HCT116 (cell line): ENCODE measurements around the gene SET. TPM values are rescaled to one million over a fixed set of nuclear protein-coding genes. Genes with fewer than 3 reads are reported as not detected.
A peak's percentile ranks its signal among the peaks of the same experiment; 100 is the strongest.

Source experiments
- ATAC-seq: fragments of 200-7000 bp; cut with Tn5 transposase; 2 replicates; pipeline ENCODE4 v1.9.1; 2020; ENCODE audit warnings: mild to moderate bottlenecking, moderate library complexity
- BruUV-seq: library from RNA; stranded (reverse); fragments of 400-500 nt; replicated peaks from 2 replicates; lab custom pipeline; 2021; lab: Mats Ljungman, UMichigan
- CTCF ChIA-PET: fragments of 300-600 bp; sonication (Branson Sonifier 250); formaldehyde crosslinking; loops from one replicate; lab custom pipeline; 2021; ENCODE audit warnings: antibody characterized with exemption; lab: Charles Lee
- POLR2A ChIA-PET: fragments of 300-600, 350-600 bp; sonication (Branson Sonifier 250); formaldehyde crosslinking; loops from one replicate; lab custom pipeline; 2021; ENCODE audit warnings: antibody characterized with exemption; lab: Charles Lee
- RAD21 ChIA-PET, 2 experiments: fragments of 300-600 bp; sonication (Branson Sonifier 250); formaldehyde crosslinking; loops; one replicate each; lab custom pipeline; 2023; ENCODE audit warnings: low total read pairs in 2 of 2; ENCODE audit not compliant: uncharacterized antibody in 2 of 2, unreplicated experiment in 2 of 2, low non-redundant PET in 1 of 2; lab: Charles Lee
- DNase-seq: peaks from one replicate; pipeline ENCODE4 v3.0.0-alpha.2; 2010; ENCODE audit warnings: low read depth, low spot score
- H2AFZ ChIP-seq: fragments of 200-600 bp; shearing (Covaris generic), sonication (generic); 2 replicates; pipeline ENCODE4 v1.6.1; 2017; ENCODE audit warnings: low read depth, mixed run types, mixed read lengths, antibody characterized with exemption, low read length; ENCODE audit not compliant: poor library complexity, severe bottlenecking
- H3K27ac ChIP-seq: 2 replicates; pipeline ENCODE4 v1.5.1; 2012; ENCODE audit warnings: low read depth, low read length
- H3K27me3 ChIP-seq: fragments of 200-600 bp; sonication (generic); 2 replicates; pipeline ENCODE4 v1.6.1; 2016; ENCODE audit warnings: mixed run types, low read length, mixed read lengths; ENCODE audit not compliant: insufficient read depth
- H3K36me3 ChIP-seq, 2 experiments: fragments of 200-500 bp in 1 of 2; fragments of 200-600 bp in 1 of 2; sonication (Bioruptor generic) in 1 of 2; sonication (generic) in 1 of 2; 2 replicates each; pipeline versions ENCODE4 v1.5.1 to v1.6.1; 2014 to 2016; ENCODE audit warnings: low read length in 2 of 2, inconsistent platforms in 1 of 2, mixed read lengths in 1 of 2, mixed run types in 1 of 2; ENCODE audit not compliant: insufficient read depth in 2 of 2, control insufficient read depth in 1 of 2
- H3K4me1 ChIP-seq, 2 experiments: fragments of 200-600 bp in 1 of 2; sonication (generic) in 1 of 2; 2 replicates each; pipeline versions ENCODE4 v1.5.1 to v1.6.1; 2012 to 2017; ENCODE audit warnings: low read length in 2 of 2, inconsistent platforms in 1 of 2, mild to moderate bottlenecking in 1 of 2, mixed read lengths in 1 of 2, mixed run types in 1 of 2, moderate library complexity in 1 of 2; ENCODE audit not compliant: insufficient read depth in 2 of 2, control insufficient read depth in 1 of 2
- H3K4me2 ChIP-seq: fragments of 200-600 bp; sonication (generic); 2 replicates; pipeline ENCODE4 v1.6.1; 2017; ENCODE audit warnings: mixed run types, low read length, mixed read lengths
- H3K4me3 ChIP-seq, 2 experiments: fragments of 200-600 bp in 1 of 2; sonication (generic) in 1 of 2; replicated peaks in 1 of 2; 2 replicates each; pipeline ENCODE4 v1.5.1; 2011 to 2016; ENCODE audit warnings: low read length in 2 of 2, control low read depth in 1 of 2, low read depth in 1 of 2, mild to moderate bottlenecking in 1 of 2, mixed read lengths in 1 of 2, mixed run types in 1 of 2
- H3K79me2 ChIP-seq: fragments of 200-600 bp; sonication (generic); 2 replicates; pipeline ENCODE4 v1.6.1; 2017; ENCODE audit warnings: mild to moderate bottlenecking, mixed run types, low read length, moderate library complexity, mixed read lengths; ENCODE audit not compliant: insufficient read depth
- H3K9ac ChIP-seq: fragments of 200-600 bp; sonication (generic); 2 replicates; pipeline ENCODE4 v1.6.1; 2016; ENCODE audit warnings: low read length, mixed read lengths
- H3K9me2 ChIP-seq: fragments of 200-600 bp; sonication (generic), shearing (Covaris generic); 2 replicates; pipeline ENCODE4 v1.6.1; 2017; ENCODE audit warnings: mixed run types, mild to moderate bottlenecking, moderate library complexity; ENCODE audit not compliant: insufficient read depth
- H3K9me3 ChIP-seq, 2 experiments: fragments of 200-500 bp in 1 of 2; fragments of 200-600 bp in 1 of 2; sonication (Bioruptor generic) in 1 of 2; sonication (generic) in 1 of 2; 2 replicates each; pipeline ENCODE4 v1.6.1; 2014 to 2017; ENCODE audit warnings: low read length in 2 of 2, mixed read lengths in 2 of 2, inconsistent platforms in 1 of 2, low read depth in 1 of 2, mild to moderate bottlenecking in 1 of 2, mixed run types in 1 of 2, moderate library complexity in 1 of 2; ENCODE audit not compliant: control insufficient read depth in 1 of 2, insufficient read depth in 1 of 2
- H4K20me1 ChIP-seq: fragments of 200-600 bp; sonication (generic), shearing (Covaris generic); 2 replicates; pipeline ENCODE4 v1.6.1; 2017; ENCODE audit warnings: mixed run types, mild to moderate bottlenecking, moderate library complexity; ENCODE audit not compliant: insufficient read depth
- CBX3 ChIP-seq: IDR thresholded peaks from 2 replicates; pipeline ENCODE4 v1.6.1; 2012; ENCODE audit warnings: low read depth
- EGR1 ChIP-seq: IDR thresholded peaks from 2 replicates; pipeline ENCODE4 v1.6.1; 2012; ENCODE audit warnings: low read depth
- ELF1 ChIP-seq: IDR thresholded peaks from 2 replicates; pipeline ENCODE4 v1.6.1; 2012; ENCODE audit warnings: low read depth, borderline replicate concordance
- EZH2phosphoT487 ChIP-seq: fragments of 200-600 bp; IDR thresholded peaks from 2 replicates; pipeline ENCODE4 v1.6.1; 2018; ENCODE audit warnings: antibody characterized with exemption, borderline replicate concordance
- FOSL1 ChIP-seq: IDR thresholded peaks from 2 replicates; pipeline ENCODE4 v1.6.1; 2012; ENCODE audit warnings: low read depth
- JUND ChIP-seq: IDR thresholded peaks from 2 replicates; pipeline ENCODE4 v1.6.1; 2012
- POLR2A ChIP-seq: IDR thresholded peaks from 2 replicates; pipeline ENCODE4 v1.7.0; 2011; ENCODE audit warnings: borderline replicate concordance; ENCODE audit not compliant: insufficient read depth, insufficient read length; ENCODE audit errors: extremely low read depth
- POLR2AphosphoS5 ChIP-seq: IDR thresholded peaks from 2 replicates; pipeline ENCODE4 v1.6.1; 2011; ENCODE audit warnings: mild to moderate bottlenecking, low read depth, low read length, moderate library complexity
- RAD21 ChIP-seq: IDR thresholded peaks from 2 replicates; pipeline ENCODE4 v1.6.1; 2012; ENCODE audit warnings: low read depth, mild to moderate bottlenecking
- REST ChIP-seq: IDR thresholded peaks from 2 replicates; pipeline ENCODE4 v1.6.1; 2012; ENCODE audit warnings: low read depth
- SIN3A ChIP-seq: IDR thresholded peaks from 2 replicates; pipeline ENCODE4 v1.6.1; 2012; ENCODE audit warnings: low read depth
- SP1 ChIP-seq: IDR thresholded peaks from 2 replicates; pipeline ENCODE4 v1.6.1; 2012; ENCODE audit warnings: low read depth
- SRF ChIP-seq: IDR thresholded peaks from 2 replicates; pipeline ENCODE4 v1.6.1; 2012; ENCODE audit warnings: low read depth
- YY1 ChIP-seq: IDR thresholded peaks from 2 replicates; pipeline ENCODE4 v1.6.1; 2011; ENCODE audit warnings: low read length, low read depth, moderate library complexity, mild to moderate bottlenecking; ENCODE audit not compliant: insufficient replicate concordance; ENCODE audit errors: extremely low read depth
- ZFX ChIP-seq: fragments of 450-650 bp; IDR thresholded peaks from 2 replicates; pipeline ENCODE4 v1.6.1; 2017
- intact Hi-C: fragments of 100-400 bp; cut with micrococcal nuclease; formaldehyde crosslinking; loops from 2 replicates; pipeline ENCODE4 v1.10.0; 2022
- total RNA-seq: library from RNA; stranded (reverse); gene quantifications from one replicate; pipeline ENCODE4 v1.2.1, GENCODE V29; 2021; ENCODE audit not compliant: unreplicated experiment
- TF ChIP-seq, protein P1 (sequence below): IDR thresholded peaks from 2 replicates; pipeline ENCODE4 v1.6.1; 2012
- TF ChIP-seq, protein P2 (sequence below): IDR thresholded peaks from 2 replicates; pipeline ENCODE4 v1.6.1; 2011; ENCODE audit warnings: mild to moderate bottlenecking, low read length, moderate library complexity; ENCODE audit not compliant: insufficient replicate concordance; ENCODE audit errors: extremely low read depth

The SET gene
- total RNA-seq, 1 experiment from 2014 or later: 595 TPM

DNA sequence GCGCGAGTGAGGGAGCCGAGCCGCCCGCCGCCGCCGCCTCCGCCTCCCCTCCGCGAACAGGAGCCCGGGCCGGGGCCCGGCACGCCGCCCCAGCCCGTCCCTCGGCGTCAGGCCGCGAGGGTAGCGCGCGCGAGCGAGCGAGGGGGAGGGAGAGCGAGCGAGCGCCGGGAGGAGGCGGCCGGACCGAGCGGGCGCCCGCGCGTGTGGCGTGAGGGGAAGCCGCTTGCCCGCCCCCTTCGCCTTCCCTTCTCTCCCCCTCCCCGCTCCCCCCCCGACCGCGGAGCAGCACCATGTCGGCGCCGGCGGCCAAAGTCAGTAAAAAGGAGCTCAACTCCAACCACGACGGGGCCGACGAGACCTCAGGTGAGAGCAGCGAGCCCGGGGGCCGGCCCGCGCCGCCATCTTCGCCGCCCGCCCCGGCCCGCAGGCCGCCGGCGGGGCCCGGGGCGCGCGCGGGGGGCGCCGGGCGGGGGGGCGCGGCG, 312 bp downstream of the SET start:
- no TSS peak for BruUV-seq
- CTCF ChIA-PET: interaction anchor here (0.6 to 0.8 kb wide), 3 partner anchors 16 to 54 kb away, joined by 3 to 4 read pairs (median 3); no protein-coding TSS in a partner anchor
- no peaks in the 10 kb centered on the region for H3K27me3 ChIP-seq
- H3K4me1 ChIP-seq: peaks cover 25 to 49% of the 10 kb centered on the region in 2 experiments
- peak overlapping the region; percentile 39 for H3K4me2 ChIP-seq
- RAD21 ChIA-PET: interaction anchor here in 1 of 2 experiments (0.6 kb wide), 1 partner anchor 44 kb away, joined by 3 read pairs; no protein-coding TSS in a partner anchor
- intact Hi-C loops: no loop called here
- no peak overlapping the region for H2AFZ ChIP-seq
- peak overlapping the region; percentile 81 for H3K9ac ChIP-seq
- H3K9me2 ChIP-seq: no peaks in the 10 kb centered on the region
- peaks cover 72% of the 10 kb centered on the region for H3K79me2 ChIP-seq
- DNase-seq (no peak), ATAC-seq (peak; percentile 33)
- POLR2A ChIA-PET: interaction anchor here (0.6 to 1.3 kb wide), 2 partner anchors 8 to 746 kb away, joined by 3 to 5 read pairs; no protein-coding TSS in a partner anchor
- peak overlapping the region; percentile 60 to 90 for H3K4me3 ChIP-seq
- peaks cover 36 to 40% of the 10 kb centered on the region in 2 experiments for H3K36me3 ChIP-seq
- H4K20me1 ChIP-seq: peaks cover 35% of the 10 kb centered on the region; the same call in 1 of the 2 replicates
- TF ChIP-seq ELF1 (no peak), POLR2AphosphoS5 (no peak), REST (no peak), CBX3 (no peak), EZH2phosphoT487 (no peak), YY1 (no peak), POLR2A (no peak), ZFX (no peak), FOSL1 (no peak), SP1 (no peak), SIN3A (no peak), EGR1 (no peak), JUND (no peak), SRF (no peak), RAD21 (no peak)
- TF ChIP-seq, protein P1, sequence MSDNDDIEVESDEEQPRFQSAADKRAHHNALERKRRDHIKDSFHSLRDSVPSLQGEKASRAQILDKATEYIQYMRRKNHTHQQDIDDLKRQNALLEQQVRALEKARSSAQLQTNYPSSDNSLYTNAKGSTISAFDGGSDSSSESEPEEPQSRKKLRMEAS: no peak
- TF ChIP-seq, protein P2, sequence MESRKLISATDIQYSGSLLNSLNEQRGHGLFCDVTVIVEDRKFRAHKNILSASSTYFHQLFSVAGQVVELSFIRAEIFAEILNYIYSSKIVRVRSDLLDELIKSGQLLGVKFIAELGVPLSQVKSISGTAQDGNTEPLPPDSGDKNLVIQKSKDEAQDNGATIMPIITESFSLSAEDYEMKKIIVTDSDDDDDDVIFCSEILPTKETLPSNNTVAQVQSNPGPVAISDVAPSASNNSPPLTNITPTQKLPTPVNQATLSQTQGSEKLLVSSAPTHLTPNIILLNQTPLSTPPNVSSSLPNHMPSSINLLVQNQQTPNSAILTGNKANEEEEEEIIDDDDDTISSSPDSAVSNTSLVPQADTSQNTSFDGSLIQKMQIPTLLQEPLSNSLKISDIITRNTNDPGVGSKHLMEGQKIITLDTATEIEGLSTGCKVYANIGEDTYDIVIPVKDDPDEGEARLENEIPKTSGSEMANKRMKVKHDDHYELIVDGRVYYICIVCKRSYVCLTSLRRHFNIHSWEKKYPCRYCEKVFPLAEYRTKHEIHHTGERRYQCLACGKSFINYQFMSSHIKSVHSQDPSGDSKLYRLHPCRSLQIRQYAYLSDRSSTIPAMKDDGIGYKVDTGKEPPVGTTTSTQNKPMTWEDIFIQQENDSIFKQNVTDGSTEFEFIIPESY: no peak
- TF ChIP-seq, all 23 proteins: peak for 0
- Histone ChIP-seq H3K9me3 (no peaks in the 10 kb centered on the region), H3K27ac (peak overlapping the region; percentile 92)
